Measurements from ENCODE around the gene TMC8.
"Not testable (repeated sequence)": the region's sequence is repeated elsewhere in the genome, so short reads cannot be mapped to it uniquely, and the experiment has no call there.

The TMC8 gene

GRCh38 chr17:78135858-78136500 is 5.4 kb downstream of the TMC8 start:
- no peak for DNase-seq (ENCODE audit: low read depth in 2 of 2)

DNA sequence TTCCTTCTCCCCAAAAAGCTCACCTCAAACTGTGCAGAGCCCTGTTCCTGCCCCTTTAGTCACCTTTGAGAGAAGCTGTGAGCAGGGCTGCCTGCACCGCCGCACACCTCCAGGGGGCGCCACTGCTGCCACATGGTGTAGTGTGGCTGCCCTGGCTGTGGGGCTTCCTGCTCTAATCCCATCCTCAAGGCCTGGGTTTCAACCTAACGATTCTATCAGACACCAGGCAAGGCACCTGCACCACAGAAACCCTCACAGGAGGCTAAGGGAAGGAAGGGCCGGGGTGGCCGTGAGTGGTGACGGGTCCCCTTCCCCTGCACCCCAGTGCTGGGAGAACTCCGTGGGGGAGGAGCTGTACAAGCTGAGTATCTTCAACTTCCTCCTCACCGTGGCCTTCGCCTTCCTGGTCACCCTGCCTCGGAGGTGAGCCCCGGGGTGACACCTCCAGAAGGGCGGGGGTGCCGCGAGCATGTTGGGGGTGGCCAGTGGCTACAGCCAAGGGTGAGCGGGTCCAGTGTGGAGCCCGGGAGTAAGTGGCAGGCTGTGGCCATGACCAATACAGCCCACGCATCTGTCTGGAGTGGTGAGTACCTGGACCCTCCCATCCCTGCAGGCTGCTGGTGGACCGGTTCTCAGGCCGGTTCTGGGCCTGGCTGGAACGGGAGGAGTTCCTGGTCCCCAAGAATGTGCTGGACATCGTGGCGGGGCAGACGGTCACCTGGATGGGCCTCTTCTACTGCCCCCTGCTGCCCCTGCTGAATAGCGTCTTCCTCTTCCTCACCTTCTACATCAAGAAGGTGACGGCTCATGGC is 7.0 kb downstream of the TMC8 start:
- DNase-seq (ENCODE audit: low read depth in 2 of 2) = no peak

- DNase-seq (ENCODE audit: low read depth in 2 of 2) = no peak
Measured at GRCh38 chr17:78138204-78139060, 7.9 kb downstream of the TMC8 start.

DNA sequence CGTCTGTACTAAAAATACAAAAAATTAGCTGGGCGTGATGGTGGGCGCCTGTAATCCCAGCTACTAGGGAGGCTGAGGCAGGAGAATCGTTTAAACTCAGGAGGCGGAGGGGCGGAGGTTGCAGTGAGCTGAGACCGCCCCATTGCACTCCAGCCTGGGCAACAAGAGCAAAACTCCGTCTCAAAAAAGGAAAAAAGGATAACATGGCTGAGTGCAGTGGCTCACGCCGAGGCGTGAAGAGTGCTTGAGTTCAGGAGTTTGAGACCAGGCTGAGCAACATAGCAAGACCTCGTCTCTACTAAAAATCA is 9.2 kb downstream of the TMC8 start:
- DNase-seq (ENCODE audit: low read depth in 2 of 2) = not testable (repeated sequence)

- peak; percentile 73 to 80 for DNase-seq (ENCODE audit: low read depth in 2 of 2)
Measured at GRCh38 chr17:78140169-78141051, 9.8 kb downstream of the TMC8 start.

DNA sequence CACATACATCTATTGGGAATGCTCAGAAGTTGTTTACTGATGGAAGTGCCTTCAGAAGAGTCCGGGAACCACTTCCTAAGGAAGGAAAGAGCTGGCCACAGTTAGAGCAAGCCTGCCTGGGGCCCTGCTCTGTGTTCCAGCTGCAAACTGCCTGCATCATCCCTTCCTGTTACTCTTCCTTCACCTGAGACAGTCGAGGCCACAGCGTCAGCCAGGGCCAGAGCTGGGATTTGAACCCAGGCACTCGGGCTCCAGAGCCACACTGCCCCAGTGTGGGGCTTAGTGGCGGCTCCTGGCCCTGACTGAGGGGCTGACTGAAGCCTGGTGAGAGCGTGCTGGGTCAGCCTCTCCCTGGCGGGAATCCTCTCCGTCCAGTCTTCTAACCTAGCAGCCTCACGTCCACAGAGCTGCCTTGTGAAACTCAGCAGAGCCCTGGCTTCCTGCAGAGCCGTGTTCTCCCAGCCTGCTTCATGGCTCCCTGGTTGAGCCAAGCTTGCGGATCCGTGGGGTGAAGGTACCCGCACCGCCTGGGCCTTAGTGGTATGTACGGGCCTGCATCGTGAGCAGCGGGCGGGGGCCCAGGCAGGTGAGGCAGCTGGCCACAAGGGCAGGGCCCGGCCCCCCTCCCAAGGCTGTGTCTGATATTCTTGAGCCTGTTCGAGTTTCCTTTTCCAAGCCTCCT is 11.0 kb downstream of the TMC8 start:
- no peak for DNase-seq (ENCODE audit: low read depth in 2 of 2)

DNA sequence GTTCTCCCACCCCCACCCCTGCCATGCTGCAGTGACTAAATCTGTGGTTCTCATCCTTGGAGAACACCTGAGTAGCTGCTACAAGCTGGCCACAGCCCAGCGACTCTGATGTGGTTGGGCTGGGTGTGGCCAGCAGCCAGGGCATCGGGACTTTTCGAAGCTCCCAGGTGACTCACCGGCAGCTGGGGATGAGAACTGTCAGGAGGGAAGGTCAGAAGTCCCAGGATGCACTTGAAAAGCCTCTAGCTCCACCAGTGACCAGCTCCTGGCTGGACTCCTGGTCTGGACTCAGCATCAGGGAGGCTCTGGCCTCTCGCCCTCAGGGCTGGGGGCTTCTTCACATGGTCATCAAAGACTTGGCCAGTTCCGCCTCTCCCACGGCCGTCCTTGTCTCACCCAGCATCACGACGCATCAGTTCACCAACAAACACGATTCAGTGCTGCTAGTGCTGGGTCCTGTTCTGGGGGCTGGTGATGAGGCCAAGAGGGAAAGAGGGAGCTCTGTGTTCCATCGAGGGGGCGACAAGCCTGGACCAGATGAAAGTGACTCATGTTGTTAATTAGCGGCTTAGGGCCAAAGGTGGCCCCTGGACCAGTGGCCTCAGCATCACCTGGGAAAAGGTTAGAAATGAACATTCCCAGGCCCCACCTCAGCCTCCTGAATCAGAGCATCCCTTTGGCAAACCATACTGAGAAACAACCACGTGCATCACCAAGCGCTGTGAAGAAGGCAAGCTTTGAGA is 11.7 kb downstream of the TMC8 start:
- no peak for DNase-seq (ENCODE audit: low read depth in 2 of 2)

DNA sequence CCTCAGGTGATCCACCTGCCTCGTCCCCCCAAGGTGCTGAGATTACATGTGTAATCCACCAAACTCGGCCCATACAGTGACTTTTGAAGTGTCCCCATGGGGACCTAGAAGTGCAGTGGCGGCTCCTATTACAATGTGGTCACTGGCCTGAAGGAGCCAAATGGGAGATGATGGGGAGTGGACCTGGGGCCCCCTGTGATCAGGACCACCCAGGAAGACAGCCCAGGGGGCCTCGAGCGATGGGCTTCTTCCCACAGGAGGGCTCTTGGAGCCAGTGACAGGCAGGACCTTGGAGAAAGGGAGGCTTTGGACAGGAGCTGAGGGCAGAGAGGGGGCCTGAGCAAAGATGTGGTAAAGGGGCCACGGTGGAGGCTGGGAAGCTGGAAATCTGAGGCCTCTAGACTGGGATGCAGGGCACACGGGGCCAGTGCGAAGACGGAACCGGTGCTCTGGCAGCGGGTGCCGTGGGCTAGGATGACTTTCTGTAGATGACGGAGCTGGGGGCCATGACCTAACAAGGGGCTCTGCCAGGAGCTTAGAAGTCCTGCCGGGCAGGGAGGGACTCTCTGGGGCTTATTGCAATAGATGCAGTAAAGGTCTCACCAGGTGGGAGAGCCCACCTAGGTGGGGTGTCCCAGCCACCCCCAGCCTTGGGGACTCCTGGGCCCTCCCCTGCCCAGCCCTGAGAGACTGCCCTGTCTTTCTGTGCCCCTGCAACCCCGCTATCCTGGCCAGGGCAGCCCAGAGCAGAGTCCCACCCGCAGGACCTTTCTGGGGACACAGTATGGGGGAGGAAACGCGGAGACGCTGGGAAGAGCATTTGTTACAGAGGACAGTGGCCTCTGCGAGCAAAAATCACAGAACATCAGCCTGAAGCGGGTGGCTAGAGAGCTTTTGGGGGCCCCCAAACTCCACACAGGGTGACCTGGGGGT is 12.9 kb downstream of the TMC8 start:
- no peak for DNase-seq (ENCODE audit: low read depth in 2 of 2)

DNA sequence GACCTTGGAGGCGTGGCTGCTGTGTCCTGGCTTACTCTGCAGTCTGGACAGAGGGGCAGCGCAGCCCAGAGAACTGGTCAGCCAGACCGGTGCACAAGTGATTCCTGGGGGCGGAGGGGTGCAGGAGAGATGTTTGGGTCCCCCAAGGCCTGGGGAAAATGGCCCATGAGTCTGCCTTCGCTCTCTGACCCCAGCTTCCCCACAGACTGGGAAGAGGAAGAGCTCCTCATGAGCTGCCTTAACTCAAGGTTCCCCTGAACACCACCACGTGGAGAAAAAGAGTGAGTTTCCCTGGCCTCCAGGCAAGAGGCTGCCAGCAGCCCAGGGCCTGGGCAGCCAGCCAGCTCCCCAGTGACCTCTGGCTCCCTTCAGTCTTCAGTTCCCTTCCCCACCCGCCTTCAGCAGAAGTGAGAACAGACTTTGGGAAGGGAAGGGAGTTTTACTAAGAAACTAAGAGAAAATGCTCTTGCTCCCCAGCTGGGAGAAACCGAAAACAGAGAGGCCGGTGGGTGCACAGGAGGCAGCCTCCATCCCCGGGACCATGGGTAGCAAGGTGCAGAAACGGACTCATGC is 13.7 kb downstream of the TMC8 start:
- no peak for DNase-seq (ENCODE audit: low read depth in 2 of 2)

GRCh38 chr17:78144736-78145641 is 14.4 kb downstream of the TMC8 start:
- no peak for DNase-seq (ENCODE audit: low read depth in 2 of 2)

GRCh38 chr17:78146471-78146869 is 15.9 kb downstream of the TMC8 start:
- DNase-seq (ENCODE audit: low read depth in 2 of 2) = no peak

GRCh38 chr17:78146881-78147280 is 16.3 kb downstream of the TMC8 start:
- no peak for DNase-seq (ENCODE audit: low read depth in 2 of 2)

GRCh38 chr17:78147315-78147998 is 16.9 kb downstream of the TMC8 start:
- no peak for DNase-seq (ENCODE audit: low read depth in 2 of 2)

- DNase-seq (ENCODE audit: low read depth in 2 of 2) = no peak
Measured at GRCh38 chr17:78148286-78149016, 17.9 kb downstream of the TMC8 start.

DNA sequence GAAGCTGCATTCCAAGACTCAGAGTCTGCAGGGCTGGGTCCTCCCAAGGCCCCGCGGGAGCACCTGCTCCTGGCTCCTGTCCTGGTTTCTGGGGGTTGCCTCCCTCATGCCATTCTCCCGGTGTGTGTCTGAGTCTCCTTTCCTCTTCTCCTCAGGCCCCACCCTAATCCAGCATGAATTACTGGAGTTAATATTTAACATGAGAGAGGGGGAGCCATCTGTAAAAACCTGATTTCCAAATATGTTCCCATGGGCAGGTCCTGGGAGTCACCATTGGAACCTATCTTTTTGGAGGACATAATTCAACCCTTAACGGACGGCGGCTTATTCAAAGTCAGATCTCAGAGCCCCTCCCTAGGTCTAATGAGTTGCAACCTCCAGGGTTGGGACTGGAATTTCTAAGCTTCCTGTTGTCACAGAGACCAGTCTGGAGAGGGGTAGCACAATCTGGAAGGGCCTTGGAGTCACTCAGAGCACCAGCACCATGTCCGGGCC is 21.0 kb downstream of the TMC8 start:
- DNase-seq (ENCODE audit: low read depth in 2 of 2) = no peak
